Heart left ventricle (tissue), 16 donors: ENCODE results near the gene ULK4. TPM values are rescaled to one million over a fixed set of nuclear protein-coding genes. Genes with fewer than 3 reads are reported as not detected.

ENCODE experiments used
- ATAC-seq, 4 donors: fragments of 200-7000 bp; cut with Tn5 transposase; one replicate each; pipeline ENCODE4 v1.9.1; 2020 to 2022; ENCODE audit warnings: moderate library complexity in 4 of 4, mild to moderate bottlenecking in 3 of 4, moderate number of reproducible peaks in 1 of 4
- DNase-seq, 5 donors: peaks; one replicate each; pipeline ENCODE4 v3.0.0-alpha.2; 2020
- H3K27ac ChIP-seq, 12 donors: fragments of 200-600 bp; sonication (generic) in 4 of 12; one replicate each; pipeline versions ENCODE4 v1.5.0 to v1.8.0; 2016 to 2022; ENCODE audit warnings: mild to moderate bottlenecking in 2 of 12
- H3K27me3 ChIP-seq, 9 donors: fragments of 200-600 bp; sonication (generic) in 2 of 9; one replicate each; pipeline versions ENCODE4 v1.5.1 to v1.8.0; 2016 to 2022; ENCODE audit warnings: mild to moderate bottlenecking in 3 of 9
- H3K36me3 ChIP-seq, 9 donors: fragments of 200-600 bp; sonication (generic) in 2 of 9; one replicate each; pipeline versions ENCODE4 v1.5.0 to v1.8.0; 2018 to 2022; ENCODE audit warnings: mild to moderate bottlenecking in 2 of 9
- H3K4me1 ChIP-seq, 12 donors: fragments of 200-600 bp; sonication (generic) in 4 of 12; one replicate each; pipeline versions ENCODE4 v1.5.0 to v1.8.0; 2016 to 2022; ENCODE audit warnings: mild to moderate bottlenecking in 3 of 12
- H3K4me3 ChIP-seq, 12 donors: fragments of 200-600 bp; sonication (generic) in 4 of 12; one replicate each; pipeline versions ENCODE4 v1.5.0 to v1.8.0; 2017 to 2022; ENCODE audit warnings: mild to moderate bottlenecking in 9 of 12, moderate library complexity in 4 of 12
- H3K9me3 ChIP-seq, 12 donors: fragments of 200-600 bp; sonication (generic) in 4 of 12; one replicate each; pipeline versions ENCODE4 v1.5.0 to v1.8.0; 2016 to 2022; ENCODE audit warnings: mild to moderate bottlenecking in 1 of 12
- POLR2A ChIP-seq, 2 donors: fragments of 450-650 bp; IDR thresholded peaks; one replicate each; pipeline ENCODE4 v1.6.1; 2017; ENCODE audit warnings: antibody characterized with exemption in 2 of 2, mild to moderate bottlenecking in 2 of 2, moderate library complexity in 2 of 2
- WGBS, 4 donors: extraction: QIAGEN DNeasy Blood & Tissue Kit in 2 of 4; methylation state at CpG; one replicate each; pipeline versions ENCODE4 v1.1.5 to v1.1.7; 2013 to 2018; 5-methylcytosine and 5-hydroxymethylcytosine counted together
- intact Hi-C, 10 donors: fragments of 100-400 bp; cut with DNase I; formaldehyde crosslinking; loops; one replicate each; pipeline versions ENCODE4 v1.11.1 to v1.14.2; 2022
- polyA plus RNA-seq, 2 donors: library from polyadenylated mRNA; stranded (reverse); fragments of 200-250 nt; gene quantifications; one replicate each; pipeline ENCODE4 v1.2.3, GENCODE V29; 2013
- total RNA-seq, 9 donors: library from RNA; depleted of rRNA in 2 of 9; stranded (reverse); fragments of >200 nt in 2 of 9; fragmentation: NEBNext Ultra II Directional in 3 of 9; extraction: Animal tissue kit (Norgen Biotek cat#: 25700) in 3 of 9; gene quantifications; one replicate each; pipeline versions ENCODE4 v1.1.0 to v1.2.4, GENCODE V29; 2016 to 2023
- TF ChIP-seq, protein P1 (sequence below), 12 donors: fragments of 200-600 bp; sonication (generic) in 4 of 12; IDR thresholded peaks; one replicate each; pipeline versions ENCODE4 v1.5.0 to v1.8.0; 2018 to 2022; ENCODE audit warnings: antibody characterized with exemption in 12 of 12, mild to moderate bottlenecking in 5 of 12
- donor health status: ischemic (EF 13 %, LVEDD 7.1; RV severe dilation, severe dysfunction).
- donor health status: healthy with polysubstance abuse.
- donor health status: DM: no; HTN: yes; CAD: no.
- donor health status: DM: no; HTN: no; CAD: no.
- donor health status: ischemic (EF 25% LVEDD 6.9; RV normal size, moderate dysfunction).
- donor health status: ischemic (EF 25% LVEDD 5.7; RV mildly dilated, moderate dysfunction).
- donor health status: healthy.
- donor health status: DM: yes; HTN: yes; CAD: no.
- donor health status: ischemic (EF 35%, LVEDD 5.7; RV mildly dilated, moderate dysfunction).
- donor health status: nonischemic (EF 11% LVEDD 7.7; RV severe dilation, severe dysfunction).
- donor health status: DM: yes; HTN: yes; CAD: no.
- donor health status: PGD.
- donor health status: ischemic (EF 29% LVEDD 5.4; RV normal size, mild dysfunction).
- donor health status: nonischemic (EF 23%, LVEDD 6.1; RV moderate dilation, normal function).

The ULK4 gene
- total and polyA plus RNA-seq, 11 donors = 0.91 to 6.1 (median 2.1) TPM

DNA sequence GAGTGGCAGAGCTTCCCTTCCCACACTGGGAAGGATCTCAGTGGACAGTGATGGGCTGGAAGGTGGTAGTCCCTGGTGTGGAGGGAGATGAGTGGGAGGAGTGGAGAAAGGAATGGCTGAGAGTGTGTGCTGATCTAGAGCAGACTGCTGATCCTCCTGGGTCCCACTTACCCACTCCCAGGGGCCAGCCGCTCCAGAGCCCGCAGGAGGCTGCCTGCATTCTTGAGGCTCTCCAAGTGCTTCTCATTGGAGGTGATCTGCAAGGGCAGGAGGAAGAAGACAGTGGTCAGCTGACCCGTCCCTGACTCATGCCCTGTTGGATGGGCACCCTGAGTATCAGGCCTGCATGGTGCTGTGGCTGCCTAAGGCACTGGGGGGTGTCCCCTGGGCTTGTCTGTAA is 712.6 kb downstream of the ULK4 start:
- TF ChIP-seq POLR2A (IDR thresholded peaks at IDR 0.05) = no peak
- TF ChIP-seq, protein P1, sequence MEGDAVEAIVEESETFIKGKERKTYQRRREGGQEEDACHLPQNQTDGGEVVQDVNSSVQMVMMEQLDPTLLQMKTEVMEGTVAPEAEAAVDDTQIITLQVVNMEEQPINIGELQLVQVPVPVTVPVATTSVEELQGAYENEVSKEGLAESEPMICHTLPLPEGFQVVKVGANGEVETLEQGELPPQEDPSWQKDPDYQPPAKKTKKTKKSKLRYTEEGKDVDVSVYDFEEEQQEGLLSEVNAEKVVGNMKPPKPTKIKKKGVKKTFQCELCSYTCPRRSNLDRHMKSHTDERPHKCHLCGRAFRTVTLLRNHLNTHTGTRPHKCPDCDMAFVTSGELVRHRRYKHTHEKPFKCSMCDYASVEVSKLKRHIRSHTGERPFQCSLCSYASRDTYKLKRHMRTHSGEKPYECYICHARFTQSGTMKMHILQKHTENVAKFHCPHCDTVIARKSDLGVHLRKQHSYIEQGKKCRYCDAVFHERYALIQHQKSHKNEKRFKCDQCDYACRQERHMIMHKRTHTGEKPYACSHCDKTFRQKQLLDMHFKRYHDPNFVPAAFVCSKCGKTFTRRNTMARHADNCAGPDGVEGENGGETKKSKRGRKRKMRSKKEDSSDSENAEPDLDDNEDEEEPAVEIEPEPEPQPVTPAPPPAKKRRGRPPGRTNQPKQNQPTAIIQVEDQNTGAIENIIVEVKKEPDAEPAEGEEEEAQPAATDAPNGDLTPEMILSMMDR (IDR thresholded peaks at IDR 0.05) = no peak
- intact Hi-C loops = no loop called here
- Histone ChIP-seq H3K27me3 (no peaks in the 10 kb centered on the region), H3K9me3 (peaks cover 0 to 5% (median 0%) of the 10 kb centered on the region in 12 donors), H3K36me3 (peaks cover 0 to 10% (median 0%) of the 10 kb centered on the region in 9 donors), H3K4me1 (peaks cover 0 to 31% (median 8%) of the 10 kb centered on the region in 12 donors), H3K4me3 (no peak overlapping the region), H3K27ac (no peak overlapping the region)
- no peak for DNase-seq
- no peak for ATAC-seq
- 92 to 100% (median 94%) methylated on average over 2 to 3 of the region's 3 CpGs for WGBS, 4 donors

DNA sequence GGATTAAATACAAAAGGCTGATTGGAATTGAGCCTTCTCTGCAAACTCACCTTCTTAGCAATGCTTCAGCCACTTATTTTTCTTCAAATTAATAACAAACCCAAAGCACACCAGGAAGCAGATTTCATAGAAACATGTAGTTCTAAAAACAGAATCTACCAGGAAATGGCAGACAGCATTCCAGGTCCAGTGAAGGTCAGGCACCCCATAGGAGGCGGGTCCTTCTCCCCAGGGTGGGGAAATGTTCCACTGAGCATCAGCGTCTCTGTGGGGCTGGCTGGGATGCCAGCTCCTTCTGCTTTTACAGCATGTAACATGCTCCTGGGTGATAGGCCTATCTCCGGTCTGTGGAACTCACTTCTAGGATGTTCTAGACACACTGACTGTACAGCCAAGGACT is 713.4 kb downstream of the ULK4 start:
- whole genome bisulfite sequencing, 4 donors = 42 to 80% (median 73%) methylated on average over 2 to 3 of the region's 3 CpGs
- Histone ChIP-seq H3K27ac (no peak overlapping the region), H3K4me1 (peaks cover 0 to 34% (median 8%) of the 10 kb centered on the region in 12 donors), H3K27me3 (no peaks in the 10 kb centered on the region), H3K36me3 (peaks cover 0 to 15% (median 0%) of the 10 kb centered on the region in 9 donors), H3K9me3 (peaks cover 0 to 5% (median 0%) of the 10 kb centered on the region in 12 donors), H3K4me3 (no peak overlapping the region)
- no peak for ATAC-seq
- no peak for DNase-seq
- intact Hi-C loops = no loop called here
- TF ChIP-seq POLR2A (IDR thresholded peaks at IDR 0.05) = no peak
- TF ChIP-seq, protein P1 (IDR thresholded peaks at IDR 0.05) = no peak

DNA sequence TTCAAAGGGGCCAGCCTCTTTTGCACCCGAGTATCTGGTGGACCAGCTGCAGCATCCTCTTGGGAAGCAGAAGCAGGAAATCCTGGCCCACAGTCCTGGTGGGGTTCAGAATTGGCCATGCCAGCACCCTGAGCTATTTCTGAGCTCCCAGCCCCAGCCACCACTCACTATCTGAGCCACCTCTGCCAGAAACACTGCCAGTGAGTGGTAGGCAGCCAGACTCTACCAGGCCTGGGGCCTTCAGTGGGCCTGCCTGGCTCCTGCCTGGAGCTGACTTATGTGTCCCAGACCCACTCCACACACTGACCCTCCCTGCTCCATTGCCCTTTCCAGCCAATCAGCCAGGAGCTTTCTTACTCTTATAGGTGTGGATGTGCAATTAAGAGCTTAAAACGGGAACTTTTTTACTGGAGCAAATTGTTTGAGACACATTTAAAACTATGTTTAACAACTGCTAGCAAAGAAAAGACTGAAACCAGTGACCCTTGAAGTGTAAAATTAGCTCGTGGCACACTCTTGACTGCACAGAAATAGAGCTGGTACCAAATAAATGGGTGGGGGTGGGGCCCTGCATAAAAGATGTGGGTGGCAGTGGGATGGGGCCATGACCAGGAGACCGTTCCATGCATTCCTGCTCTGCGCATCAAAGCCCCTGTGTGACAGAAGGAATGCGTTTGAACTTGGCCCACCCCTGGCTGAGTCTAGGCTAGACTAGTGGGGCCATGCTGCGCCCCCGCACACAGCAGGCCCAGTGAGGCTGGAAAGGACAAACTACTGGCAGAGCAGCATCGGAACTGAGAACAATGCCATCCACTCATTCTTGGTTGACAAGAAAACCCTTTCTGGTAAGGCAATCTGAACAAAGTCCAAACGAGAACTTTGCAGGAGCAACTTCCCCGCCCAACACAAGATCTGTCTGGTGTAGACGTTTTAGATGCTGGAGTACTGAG is 714.6 kb downstream of the ULK4 start:
- peak in 4 of 5 donors; percentile 23 to 69 (median 40) for DNase-seq
- Histone ChIP-seq H3K4me3 (no peak overlapping the region), H3K27me3 (no peaks in the 10 kb centered on the region), H3K36me3 (peaks cover 0 to 23% (median under 1%) of the 10 kb centered on the region in 9 donors), H3K4me1 (peaks cover 0 to 34% (median 8%) of the 10 kb centered on the region in 12 donors), H3K9me3 (peaks cover 0 to 2% (median 0%) of the 10 kb centered on the region in 12 donors), H3K27ac (peak overlapping the region in 2 of 12 donors; percentile 18 to 33)
- TF ChIP-seq, protein P1 (IDR thresholded peaks at IDR 0.05) = no peak
- TF ChIP-seq POLR2A (IDR thresholded peaks at IDR 0.05) = no peak
- peak; percentile 45 to 82 (median 72) for ATAC-seq
- WGBS, 4 donors = 71 to 76% (median 74%) methylated on average over 12 of the region's 12 CpGs
- intact Hi-C loops = no loop called here

DNA sequence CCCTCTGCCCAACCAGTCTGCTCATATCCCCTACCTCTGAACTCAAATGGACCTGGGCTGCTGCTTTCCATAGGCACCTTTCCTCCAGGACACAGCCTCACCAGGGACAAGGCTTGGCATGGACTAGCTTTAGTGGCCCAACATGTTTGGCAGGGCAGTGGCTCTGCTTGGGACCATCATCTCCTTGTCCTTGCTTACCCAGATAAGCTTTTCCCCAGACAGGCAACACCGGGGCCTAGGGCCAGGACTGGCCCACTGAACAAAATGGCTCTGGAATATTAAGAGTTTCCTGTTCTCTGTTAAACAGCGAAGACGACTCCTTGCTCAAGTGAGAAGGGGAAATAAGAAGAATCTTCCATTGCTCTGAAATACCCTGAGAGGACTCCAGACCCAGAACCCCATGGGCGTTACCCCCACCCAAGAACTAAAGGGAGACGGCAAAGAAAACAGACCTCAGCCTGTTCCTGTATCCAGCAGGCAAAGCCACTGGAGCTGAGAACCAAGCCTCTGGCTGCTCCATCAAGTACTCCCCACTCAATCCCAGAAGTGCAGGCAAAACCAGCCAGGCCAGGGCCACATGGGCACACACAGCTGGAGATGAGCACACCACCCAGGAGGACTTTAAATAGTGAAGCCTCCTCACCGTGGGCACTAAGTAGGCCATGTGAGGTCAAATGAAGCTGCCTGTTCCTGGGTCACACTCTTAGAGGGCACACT is 717.1 kb downstream of the ULK4 start:
- DNase-seq = no peak
- Histone ChIP-seq H3K27me3 (no peaks in the 10 kb centered on the region), H3K4me3 (no peak overlapping the region), H3K4me1 (peaks cover 0 to 34% (median 8%) of the 10 kb centered on the region in 12 donors), H3K9me3 (no peaks in the 10 kb centered on the region), H3K27ac (no peak overlapping the region), H3K36me3 (peaks cover 0 to 46% (median 26%) of the 10 kb centered on the region in 9 donors)
- intact Hi-C loops = no loop called here
- TF ChIP-seq, protein P1 (IDR thresholded peaks at IDR 0.05) = no peak
- TF ChIP-seq POLR2A (IDR thresholded peaks at IDR 0.05) = no peak
- 50 to 66% (median 62%) methylated on average over 6 of the region's 6 CpGs for WGBS, 4 donors
- peak in 3 of 4 donors; percentile 21 to 50 (median 29) for ATAC-seq
